C4-2B (cell line): ENCODE data around the gene CYP2S1.

Experiments used
- CTCF ChIP-seq: fragments of 450-650 bp; conservative IDR thresholded peaks from 2 replicates; pipeline ENCODE4 v1.5.1; 2017; ENCODE audit warnings: mild to moderate bottlenecking
- ZFX ChIP-seq: fragments of 450-650 bp; IDR thresholded peaks from 2 replicates; pipeline ENCODE4 v1.6.1; 2017

GRCh38 chr19:41241859-41242258, 48.8 kb downstream of the CYP2S1 start:
- no peak for TF ChIP-seq CTCF
- TF ChIP-seq ZFX: no peak
